ENCODE data around the gene CAPRIN1. TPM values are rescaled to one million over a fixed set of nuclear protein-coding genes. Genes with fewer than 3 reads are reported as not detected.

Gene CAPRIN1
- total and polyA plus RNA-seq, 10 donors = 44.9 to 188 (median 155) TPM

DNA sequence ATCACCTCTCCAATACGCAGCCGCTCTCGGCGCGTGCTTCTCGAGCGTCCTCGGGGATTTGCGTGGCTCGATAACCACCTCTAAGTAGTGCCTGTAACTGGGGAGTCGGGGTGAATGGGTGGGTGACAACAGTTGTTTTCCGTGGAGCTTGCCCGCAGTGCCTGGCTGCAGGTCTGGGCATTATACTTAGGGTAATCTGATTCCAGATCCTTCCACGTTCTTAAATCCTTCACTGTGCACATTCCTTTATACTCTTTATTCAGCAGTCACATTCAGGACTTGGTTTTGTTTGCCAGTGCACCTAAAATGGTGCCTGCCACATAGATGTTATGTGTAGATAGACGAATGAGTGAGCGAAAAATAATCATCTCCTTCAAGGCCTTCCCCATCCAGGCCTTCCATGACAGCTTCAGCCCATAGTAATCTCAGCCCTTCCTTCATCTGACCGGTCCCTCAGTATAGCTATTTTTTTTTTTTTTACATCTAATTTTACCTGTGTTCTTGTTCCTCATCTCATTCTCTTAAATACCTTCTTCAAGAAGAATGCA lies 54.5 kb downstream of the CAPRIN1 start:
- no peak for DNase-seq
- H3K27me3 ChIP-seq (replicated peaks in 1 of 7) = no peaks in the 10 kb centered on the region
- TF ChIP-seq, protein P1, sequence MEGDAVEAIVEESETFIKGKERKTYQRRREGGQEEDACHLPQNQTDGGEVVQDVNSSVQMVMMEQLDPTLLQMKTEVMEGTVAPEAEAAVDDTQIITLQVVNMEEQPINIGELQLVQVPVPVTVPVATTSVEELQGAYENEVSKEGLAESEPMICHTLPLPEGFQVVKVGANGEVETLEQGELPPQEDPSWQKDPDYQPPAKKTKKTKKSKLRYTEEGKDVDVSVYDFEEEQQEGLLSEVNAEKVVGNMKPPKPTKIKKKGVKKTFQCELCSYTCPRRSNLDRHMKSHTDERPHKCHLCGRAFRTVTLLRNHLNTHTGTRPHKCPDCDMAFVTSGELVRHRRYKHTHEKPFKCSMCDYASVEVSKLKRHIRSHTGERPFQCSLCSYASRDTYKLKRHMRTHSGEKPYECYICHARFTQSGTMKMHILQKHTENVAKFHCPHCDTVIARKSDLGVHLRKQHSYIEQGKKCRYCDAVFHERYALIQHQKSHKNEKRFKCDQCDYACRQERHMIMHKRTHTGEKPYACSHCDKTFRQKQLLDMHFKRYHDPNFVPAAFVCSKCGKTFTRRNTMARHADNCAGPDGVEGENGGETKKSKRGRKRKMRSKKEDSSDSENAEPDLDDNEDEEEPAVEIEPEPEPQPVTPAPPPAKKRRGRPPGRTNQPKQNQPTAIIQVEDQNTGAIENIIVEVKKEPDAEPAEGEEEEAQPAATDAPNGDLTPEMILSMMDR (IDR thresholded peaks at IDR 0.05 in 8 of 11, conservative IDR thresholded peaks at IDR 0.05 in 3 of 11) = no peak
- no peak for TF ChIP-seq POLR2AphosphoS5 (IDR thresholded peaks at IDR 0.05)
- H3K27ac ChIP-seq = peak overlapping the region; percentile 94 to 97 (median 94)
- H3K9me3 ChIP-seq = no peaks in the 10 kb centered on the region
- WGBS, 5 donors = 1 to 2% (median 1%) methylated on average over 17 of the region's 17 CpGs
- H3K36me3 ChIP-seq = peaks cover 0 to 57% (median 29%) of the 10 kb centered on the region in 6 donors
- intact Hi-C loops (cut with DNase I; ENCODE audit: low total_unique reads) = no loop called here
- H3K4me3 ChIP-seq = peak overlapping the region; percentile 84 to 98 (median 96)
- peaks cover 11 to 50% (median 36%) of the 10 kb centered on the region in 6 donors for H3K4me1 ChIP-seq

DNA sequence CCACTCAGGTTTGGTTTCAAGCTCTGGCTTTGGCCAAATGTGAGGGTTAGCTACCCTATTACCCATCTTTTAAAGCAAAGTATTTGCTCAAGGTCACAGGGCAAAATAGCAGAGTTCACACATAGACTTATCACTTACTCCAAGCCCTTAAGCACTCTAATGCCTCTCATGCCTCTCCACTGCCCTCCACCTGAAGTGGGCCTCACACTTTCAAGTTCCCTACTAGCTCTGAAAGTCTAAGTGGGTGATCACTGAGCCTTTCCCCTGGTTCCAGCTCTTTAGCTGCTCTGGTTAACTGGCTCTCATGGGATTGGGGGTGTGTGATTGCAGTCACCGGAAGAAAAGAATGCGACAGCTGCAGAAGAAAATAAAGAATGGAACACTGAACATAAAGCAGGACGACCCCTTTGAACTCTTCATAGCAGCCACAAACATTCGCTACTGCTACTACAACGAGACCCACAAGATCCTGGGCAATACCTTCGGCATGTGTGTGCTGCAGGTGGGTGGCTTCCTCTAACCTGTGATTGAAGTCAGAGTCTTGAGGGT lies 60.3 kb downstream of the CAPRIN1 start:
- WGBS, 5 donors = 89 to 97% (median 94%) methylated on average over 6 of the region's 6 CpGs
- Histone ChIP-seq H3K36me3 (peaks cover 12 to 97% (median 82%) of the 10 kb centered on the region in 6 donors), H3K4me3 (no peak overlapping the region), H3K27ac (no peak overlapping the region), H3K9me3 (no peaks in the 10 kb centered on the region), H3K27me3 (replicated peaks in 1 of 7) (no peaks in the 10 kb centered on the region), H3K4me1 (peaks cover 3 to 24% (median 15%) of the 10 kb centered on the region in 6 donors)
- no peak for TF ChIP-seq POLR2A (IDR thresholded peaks at IDR 0.05)
- TF ChIP-seq, protein P1 (IDR thresholded peaks at IDR 0.05 in 8 of 11, conservative IDR thresholded peaks at IDR 0.05 in 3 of 11) = no peak
- TF ChIP-seq POLR2AphosphoS5 (IDR thresholded peaks at IDR 0.05) = no peak
- intact Hi-C loops (cut with DNase I; ENCODE audit: low total_unique reads) = no loop called here
- DNase-seq = no peak

DNA sequence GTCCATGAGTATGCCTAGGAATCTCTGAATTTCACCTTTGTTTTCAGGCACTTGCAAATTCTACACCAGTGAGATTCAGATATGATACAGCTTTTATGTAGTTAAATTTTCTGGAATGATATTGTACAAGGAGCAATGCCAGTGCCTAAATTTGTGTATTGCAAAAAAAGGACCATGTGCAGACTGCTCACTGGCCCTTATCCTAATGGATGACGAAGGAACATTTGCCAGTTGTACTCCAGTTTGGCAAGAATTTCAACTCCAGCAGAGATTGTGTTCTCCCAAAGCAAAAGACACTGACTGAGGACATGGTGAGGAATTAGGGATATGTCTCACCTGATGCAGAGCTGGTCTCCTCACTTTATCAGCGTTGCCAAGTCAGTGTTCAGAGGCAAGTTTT lies 62.5 kb downstream of the CAPRIN1 start:
- Histone ChIP-seq H3K27me3 (replicated peaks in 1 of 7) (no peaks in the 10 kb centered on the region), H3K9me3 (no peaks in the 10 kb centered on the region), H3K27ac (no peak overlapping the region), H3K36me3 (peaks cover 12 to 100% (median 99%) of the 10 kb centered on the region in 6 donors), H3K4me1 (peaks cover 0 to 2% (median under 1%) of the 10 kb centered on the region in 6 donors), H3K4me3 (no peak overlapping the region)
- intact Hi-C loops (cut with DNase I; ENCODE audit: low total_unique reads) = no loop called here
- TF ChIP-seq POLR2AphosphoS5 (IDR thresholded peaks at IDR 0.05) (no peak), POLR2A (IDR thresholded peaks at IDR 0.05) (no peak)
- TF ChIP-seq, protein P1 (IDR thresholded peaks at IDR 0.05 in 8 of 11, conservative IDR thresholded peaks at IDR 0.05 in 3 of 11) = no peak
- DNase-seq = no peak
- 91 to 98% (median 96%) methylated on average over 2 of the region's 2 CpGs for WGBS, 5 donors

DNA sequence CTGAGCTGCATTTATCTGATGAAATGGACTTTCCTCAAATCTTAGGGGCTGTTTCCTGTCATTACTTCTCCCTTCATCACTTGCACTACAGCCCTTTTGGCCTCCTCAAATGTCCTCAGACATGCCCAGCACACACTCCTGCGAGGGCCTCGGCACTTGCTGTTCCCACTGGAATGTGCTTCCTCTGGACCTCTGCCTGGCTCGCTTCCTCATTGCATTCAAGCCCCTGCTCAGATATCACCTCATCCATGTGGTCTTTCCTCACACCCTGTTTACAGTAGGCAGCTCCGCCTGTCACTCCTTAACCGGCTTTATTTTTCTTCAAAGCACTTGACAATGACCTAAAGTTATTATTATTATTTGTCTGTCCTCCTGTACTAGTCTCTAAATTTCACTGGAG lies 62.9 kb downstream of the CAPRIN1 start:
- TF ChIP-seq POLR2AphosphoS5 (IDR thresholded peaks at IDR 0.05) (no peak), POLR2A (IDR thresholded peaks at IDR 0.05) (no peak)
- TF ChIP-seq, protein P1 (IDR thresholded peaks at IDR 0.05 in 8 of 11, conservative IDR thresholded peaks at IDR 0.05 in 3 of 11) = no peak
- Histone ChIP-seq H3K27ac (no peak overlapping the region), H3K27me3 (replicated peaks in 1 of 7) (no peaks in the 10 kb centered on the region), H3K4me3 (no peak overlapping the region), H3K9me3 (no peaks in the 10 kb centered on the region), H3K36me3 (peaks cover 12 to 100% (median 99%) of the 10 kb centered on the region in 6 donors), H3K4me1 (no peaks in the 10 kb centered on the region)
- WGBS, 5 donors = 78 to 98% (median 94%) methylated on average over 5 of the region's 5 CpGs
- no peak for DNase-seq
- intact Hi-C loops (cut with DNase I; ENCODE audit: low total_unique reads) = no loop called here
